Mesothelial cell of epicardium (in vitro differentiated cells): ENCODE measurements around the gene TMEM144. TPM values are rescaled to one million over a fixed set of nuclear protein-coding genes. Genes with fewer than 3 reads are reported as not detected.

Source experiments
- DNase-seq, 2 experiments: peaks; one replicate each; pipeline ENCODE4 v3.0.0; 2021; ENCODE audit warnings: low spot score in 2 of 2; ENCODE audit not compliant: unreplicated experiment in 2 of 2
- H3K27ac Mint-ChIP-seq: 2 replicates; pipeline ENCODE4 v1.8.0; 2021; ENCODE audit warnings: mixed read lengths
- H3K27me3 Mint-ChIP-seq: 2 replicates; pipeline ENCODE4 v1.8.0; 2021; ENCODE audit warnings: low read depth, mixed read lengths
- H3K36me3 Mint-ChIP-seq: 2 replicates; pipeline ENCODE4 v1.8.0; 2021; ENCODE audit warnings: mixed read lengths
- H3K4me1 Mint-ChIP-seq: 2 replicates; pipeline ENCODE4 v1.8.0; 2021; ENCODE audit warnings: mixed read lengths
- H3K4me3 Mint-ChIP-seq: 2 replicates; pipeline ENCODE4 v1.8.0; 2021; ENCODE audit warnings: mild to moderate bottlenecking, moderate library complexity, mixed read lengths
- H3K9me3 Mint-ChIP-seq: 2 replicates; pipeline ENCODE4 v1.8.0; 2021; ENCODE audit warnings: mixed read lengths
- total RNA-seq: library from RNA; stranded (reverse); gene quantifications from 3 replicates; pipeline ENCODE4 v1.2.1, GENCODE V29; 2021
- TF ChIP-seq, protein P1 (sequence below): fragments of 200-600 bp; sonication (generic); IDR thresholded peaks from one replicate; pipeline ENCODE4 v1.5.0; 2021; ENCODE audit warnings: antibody characterized with exemption; ENCODE audit not compliant: unreplicated experiment

TMEM144 gene
- total RNA-seq, 1 donor from 2014 or later, result 5.7 TPM

DNA sequence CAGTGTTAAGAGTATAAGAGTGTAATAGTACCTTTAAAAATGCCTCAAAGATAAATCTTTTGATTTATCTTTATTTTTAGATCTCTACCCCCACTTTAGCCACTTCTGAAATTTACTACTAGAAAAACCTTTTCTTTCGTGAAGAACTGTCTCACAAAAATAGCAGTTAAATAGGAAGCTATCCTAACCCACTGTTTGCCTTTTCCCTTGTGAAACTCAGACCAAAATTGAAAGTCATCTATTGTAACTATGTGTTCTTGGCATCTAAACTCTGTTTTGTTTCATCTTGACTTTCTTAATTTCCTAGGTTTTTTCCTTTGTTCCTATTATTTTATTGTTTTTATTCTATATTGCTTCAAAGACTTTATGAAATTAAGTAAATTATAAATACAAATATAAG lies 7.8 kb upstream of the TMEM144 start:
- Mint-ChIP-seq H3K4me1 (no peaks in the 10 kb centered on the region), H3K27me3 (no peaks in the 10 kb centered on the region), H3K36me3 (no peaks in the 10 kb centered on the region), H3K27ac (no peak overlapping the region), H3K9me3 (peaks cover 10% of the 10 kb centered on the region), H3K4me3 (no peak overlapping the region)
- TF ChIP-seq, protein P1, sequence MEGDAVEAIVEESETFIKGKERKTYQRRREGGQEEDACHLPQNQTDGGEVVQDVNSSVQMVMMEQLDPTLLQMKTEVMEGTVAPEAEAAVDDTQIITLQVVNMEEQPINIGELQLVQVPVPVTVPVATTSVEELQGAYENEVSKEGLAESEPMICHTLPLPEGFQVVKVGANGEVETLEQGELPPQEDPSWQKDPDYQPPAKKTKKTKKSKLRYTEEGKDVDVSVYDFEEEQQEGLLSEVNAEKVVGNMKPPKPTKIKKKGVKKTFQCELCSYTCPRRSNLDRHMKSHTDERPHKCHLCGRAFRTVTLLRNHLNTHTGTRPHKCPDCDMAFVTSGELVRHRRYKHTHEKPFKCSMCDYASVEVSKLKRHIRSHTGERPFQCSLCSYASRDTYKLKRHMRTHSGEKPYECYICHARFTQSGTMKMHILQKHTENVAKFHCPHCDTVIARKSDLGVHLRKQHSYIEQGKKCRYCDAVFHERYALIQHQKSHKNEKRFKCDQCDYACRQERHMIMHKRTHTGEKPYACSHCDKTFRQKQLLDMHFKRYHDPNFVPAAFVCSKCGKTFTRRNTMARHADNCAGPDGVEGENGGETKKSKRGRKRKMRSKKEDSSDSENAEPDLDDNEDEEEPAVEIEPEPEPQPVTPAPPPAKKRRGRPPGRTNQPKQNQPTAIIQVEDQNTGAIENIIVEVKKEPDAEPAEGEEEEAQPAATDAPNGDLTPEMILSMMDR, result no peak
- DNase-seq, result no peak

DNA sequence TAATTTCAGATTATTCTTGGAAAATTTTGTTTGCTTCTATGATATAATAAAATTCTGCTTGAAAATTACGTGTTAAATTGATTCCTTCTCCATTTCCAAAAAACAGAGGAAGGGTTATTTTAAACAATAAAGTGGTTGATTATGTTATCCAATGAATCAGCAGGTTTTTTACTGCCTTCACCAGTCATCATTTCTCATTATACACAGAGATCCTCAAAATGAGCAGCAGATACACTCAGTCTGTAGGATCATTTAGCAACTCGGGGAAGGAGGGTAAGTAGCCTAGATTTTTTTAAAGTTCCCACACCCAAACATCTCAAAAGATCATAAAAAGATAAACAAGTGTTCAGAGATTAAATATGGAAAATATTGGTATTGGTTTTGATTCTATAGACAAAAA lies 6.8 kb upstream of the TMEM144 start:
- no peak overlapping the region for H3K27ac Mint-ChIP-seq

DNA sequence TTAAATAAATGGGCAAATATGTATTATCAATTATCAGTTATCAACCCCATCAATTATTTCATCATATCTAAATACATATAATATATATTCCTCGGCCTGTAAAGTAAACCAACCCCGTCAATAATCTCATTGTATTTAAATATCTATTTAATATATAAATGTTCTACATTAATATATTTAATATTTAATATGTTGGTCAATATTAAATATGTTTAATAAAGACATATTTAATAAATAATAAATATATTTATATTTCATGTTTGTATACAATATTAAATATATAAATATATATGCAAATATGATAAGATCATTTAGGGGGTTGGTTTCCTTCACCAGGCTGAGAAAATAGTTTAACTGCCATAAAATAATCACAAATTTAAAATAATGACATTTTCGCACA lies 6.4 kb upstream of the TMEM144 start:
- H3K4me3 Mint-ChIP-seq, result no peak overlapping the region
- H3K9me3 Mint-ChIP-seq, result peaks cover 13% of the 10 kb centered on the region
- no peaks in the 10 kb centered on the region for H3K27me3 Mint-ChIP-seq
- no peak overlapping the region for H3K27ac Mint-ChIP-seq
- TF ChIP-seq, protein P1, result no peak
- no peaks in the 10 kb centered on the region for H3K36me3 Mint-ChIP-seq
- H3K4me1 Mint-ChIP-seq, result no peaks in the 10 kb centered on the region
- DNase-seq, result no peak

More for the DNA sequence above, 6.8 kb upstream of the TMEM144 start:
- no peak overlapping the region for H3K4me3 Mint-ChIP-seq
- no peak for DNase-seq
- no peaks in the 10 kb centered on the region for H3K36me3 Mint-ChIP-seq
- peaks cover 13% of the 10 kb centered on the region for H3K9me3 Mint-ChIP-seq
- H3K4me1 Mint-ChIP-seq, result no peaks in the 10 kb centered on the region
- H3K27me3 Mint-ChIP-seq, result no peaks in the 10 kb centered on the region
- TF ChIP-seq, protein P1, result no peak

DNA sequence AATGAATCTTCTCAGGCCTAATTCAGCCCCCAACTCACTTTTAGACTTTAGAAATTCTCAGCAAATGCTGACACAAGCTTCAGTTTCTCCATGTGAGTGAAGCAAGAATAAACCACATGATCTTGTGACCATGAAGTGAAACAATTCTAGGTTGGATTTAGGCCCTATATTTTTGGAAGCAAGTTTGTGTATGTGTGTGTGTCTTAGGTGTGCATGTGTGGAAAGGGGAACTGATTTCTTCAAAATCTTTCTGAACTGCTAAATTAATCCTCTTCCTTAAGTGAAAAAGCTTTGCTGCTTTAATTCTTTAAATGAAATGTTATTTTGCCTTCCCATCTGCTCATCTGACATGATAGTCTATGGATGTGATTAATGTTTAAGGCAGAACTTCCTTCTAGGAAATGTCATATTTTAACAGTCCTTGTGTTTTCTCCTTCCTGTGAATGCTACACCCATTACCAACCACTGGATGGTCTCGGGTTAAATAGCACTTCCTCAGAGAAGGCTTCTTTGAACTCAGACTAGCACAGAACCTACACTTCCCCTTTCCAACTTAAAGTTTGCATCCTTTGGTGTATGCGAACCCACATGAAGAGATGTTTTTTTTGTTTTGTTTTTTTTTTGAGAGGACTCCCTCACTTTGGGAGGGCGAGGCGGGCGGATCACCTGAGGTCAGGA lies 1.2 kb upstream of the TMEM144 start:
- Mint-ChIP-seq H3K4me3 (no peak overlapping the region), H3K9me3 (peaks cover 13% of the 10 kb centered on the region), H3K4me1 (peaks cover 13% of the 10 kb centered on the region), H3K36me3 (no peaks in the 10 kb centered on the region), H3K27ac (peak overlapping the region; percentile 68), H3K27me3 (no peaks in the 10 kb centered on the region)
- no peak for DNase-seq
- TF ChIP-seq, protein P1, result no peak

DNA sequence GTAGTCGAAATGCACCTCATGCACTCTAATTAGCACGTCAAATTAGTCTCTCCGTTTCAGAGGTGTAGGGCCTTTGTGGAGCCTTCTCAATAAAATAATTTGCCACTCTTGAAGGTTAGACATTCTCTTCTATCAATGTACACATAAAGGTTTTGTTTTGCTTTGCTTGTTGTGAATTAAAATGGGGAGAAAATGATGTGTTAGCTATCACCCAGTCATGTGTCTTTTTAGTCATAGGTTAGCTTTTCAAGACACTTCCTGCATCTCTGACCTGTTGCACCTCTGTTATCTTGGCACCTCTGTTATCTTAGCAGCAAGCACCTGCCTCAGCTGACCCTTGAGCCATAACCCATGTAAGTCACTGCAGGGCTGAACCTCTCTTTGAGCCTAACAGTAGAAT lies 936 bp downstream of the TMEM144 start:
- Mint-ChIP-seq H3K27me3 (no peaks in the 10 kb centered on the region), H3K27ac (no peak overlapping the region), H3K36me3 (no peaks in the 10 kb centered on the region), H3K4me1 (peaks cover 13% of the 10 kb centered on the region), H3K4me3 (peak overlapping the region; percentile 83), H3K9me3 (peaks cover 7% of the 10 kb centered on the region)
- TF ChIP-seq, protein P1, result no peak
- DNase-seq, result no peak
